ENCODE data around the gene SPNS1.

DNA sequence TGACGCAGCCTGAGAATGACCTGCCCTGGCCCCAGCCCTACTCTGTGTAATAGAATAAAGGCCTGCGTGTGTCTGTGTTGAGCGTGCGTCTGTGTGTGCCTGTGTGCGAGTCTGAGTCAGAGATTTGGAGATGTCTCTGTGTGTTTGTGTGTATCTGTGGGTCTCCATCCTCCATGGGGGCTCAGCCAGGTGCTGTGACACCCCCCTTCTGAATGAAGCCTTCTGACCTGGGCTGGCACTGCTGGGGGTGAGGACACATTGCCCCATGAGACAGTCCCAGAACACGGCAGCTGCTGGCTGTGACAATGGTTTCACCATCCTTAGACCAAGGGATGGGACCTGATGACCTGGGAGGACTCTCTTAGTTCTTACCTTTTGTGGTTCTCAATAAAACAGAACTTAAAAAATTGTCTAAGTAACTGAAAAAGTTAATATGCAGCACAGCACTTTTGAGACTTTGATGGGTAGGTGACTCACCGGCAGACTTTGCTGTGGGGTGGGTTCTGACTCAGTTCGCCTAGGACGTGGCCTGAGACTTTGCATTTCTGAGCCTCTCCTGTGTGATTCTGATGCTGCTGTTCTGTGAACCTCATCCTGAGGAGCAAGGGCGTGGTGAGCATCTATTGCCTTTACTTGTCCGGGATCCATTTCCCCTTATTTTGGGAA, 15.9 kb downstream of the SPNS1 start:
- TF ChIP-seq, protein P1, sequence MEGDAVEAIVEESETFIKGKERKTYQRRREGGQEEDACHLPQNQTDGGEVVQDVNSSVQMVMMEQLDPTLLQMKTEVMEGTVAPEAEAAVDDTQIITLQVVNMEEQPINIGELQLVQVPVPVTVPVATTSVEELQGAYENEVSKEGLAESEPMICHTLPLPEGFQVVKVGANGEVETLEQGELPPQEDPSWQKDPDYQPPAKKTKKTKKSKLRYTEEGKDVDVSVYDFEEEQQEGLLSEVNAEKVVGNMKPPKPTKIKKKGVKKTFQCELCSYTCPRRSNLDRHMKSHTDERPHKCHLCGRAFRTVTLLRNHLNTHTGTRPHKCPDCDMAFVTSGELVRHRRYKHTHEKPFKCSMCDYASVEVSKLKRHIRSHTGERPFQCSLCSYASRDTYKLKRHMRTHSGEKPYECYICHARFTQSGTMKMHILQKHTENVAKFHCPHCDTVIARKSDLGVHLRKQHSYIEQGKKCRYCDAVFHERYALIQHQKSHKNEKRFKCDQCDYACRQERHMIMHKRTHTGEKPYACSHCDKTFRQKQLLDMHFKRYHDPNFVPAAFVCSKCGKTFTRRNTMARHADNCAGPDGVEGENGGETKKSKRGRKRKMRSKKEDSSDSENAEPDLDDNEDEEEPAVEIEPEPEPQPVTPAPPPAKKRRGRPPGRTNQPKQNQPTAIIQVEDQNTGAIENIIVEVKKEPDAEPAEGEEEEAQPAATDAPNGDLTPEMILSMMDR (IDR thresholded peaks at IDR 0.05; ENCODE audit: low read length): no peak
- TF ChIP-seq EZH2 (optimal IDR thresholded peaks at IDR 0.05; ENCODE audit: low read depth, low read length): no peak
- no peak for TF ChIP-seq EZH2phosphoT487 (IDR thresholded peaks at IDR 0.05; ENCODE audit: low read length)
